Glutamatergic neuron (in vitro differentiated cells): ENCODE measurements around the gene AKT1. TPM values are rescaled to one million over a fixed set of nuclear protein-coding genes. Genes with fewer than 3 reads are reported as not detected.

Experiments used
- DNase-seq: peaks from one replicate; pipeline ENCODE4 v3.0.0; 2022
- H3K27ac Mint-ChIP-seq: one replicate; pipeline ENCODE4 v1.8.0; 2020; ENCODE audit warnings: mild to moderate bottlenecking, mixed read lengths, inconsistent platforms; ENCODE audit not compliant: unreplicated experiment
- H3K27me3 Mint-ChIP-seq: one replicate; pipeline ENCODE4 v1.8.0; 2020; ENCODE audit warnings: mild to moderate bottlenecking, moderate library complexity, mixed read lengths, inconsistent platforms; ENCODE audit not compliant: unreplicated experiment
- H3K36me3 Mint-ChIP-seq: one replicate; pipeline ENCODE4 v1.8.0; 2020; ENCODE audit warnings: mild to moderate bottlenecking, mixed read lengths, inconsistent platforms; ENCODE audit not compliant: unreplicated experiment
- H3K4me1 Mint-ChIP-seq: one replicate; pipeline ENCODE4 v1.8.0; 2020; ENCODE audit warnings: mild to moderate bottlenecking, low read depth, mixed read lengths, inconsistent platforms; ENCODE audit not compliant: unreplicated experiment
- H3K4me3 Mint-ChIP-seq: one replicate; pipeline ENCODE4 v1.8.0; 2020; ENCODE audit warnings: mild to moderate bottlenecking, mixed read lengths, inconsistent platforms; ENCODE audit not compliant: unreplicated experiment
- H3K9me3 Mint-ChIP-seq: one replicate; pipeline ENCODE4 v1.8.0; 2020; ENCODE audit warnings: mild to moderate bottlenecking, moderate library complexity, mixed read lengths, inconsistent platforms; ENCODE audit not compliant: unreplicated experiment
- total RNA-seq: library from RNA; stranded (reverse); fragmentation: NEBNext Ultra II Directional; extraction: Animal tissue kit (Norgen Biotek cat#: 25700); gene quantifications from one replicate; pipeline ENCODE4 v1.2.1, GENCODE V29; 2021; ENCODE audit not compliant: unreplicated experiment
- TF ChIP-seq, protein P1 (sequence below): fragments of 200-600 bp; sonication (generic); IDR thresholded peaks from one replicate; pipeline ENCODE4 v1.5.0; 2021; ENCODE audit not compliant: partially characterized antibody, unreplicated experiment

AKT1 gene
- total RNA-seq, 1 donor from 2014 or later = 300 TPM

DNA sequence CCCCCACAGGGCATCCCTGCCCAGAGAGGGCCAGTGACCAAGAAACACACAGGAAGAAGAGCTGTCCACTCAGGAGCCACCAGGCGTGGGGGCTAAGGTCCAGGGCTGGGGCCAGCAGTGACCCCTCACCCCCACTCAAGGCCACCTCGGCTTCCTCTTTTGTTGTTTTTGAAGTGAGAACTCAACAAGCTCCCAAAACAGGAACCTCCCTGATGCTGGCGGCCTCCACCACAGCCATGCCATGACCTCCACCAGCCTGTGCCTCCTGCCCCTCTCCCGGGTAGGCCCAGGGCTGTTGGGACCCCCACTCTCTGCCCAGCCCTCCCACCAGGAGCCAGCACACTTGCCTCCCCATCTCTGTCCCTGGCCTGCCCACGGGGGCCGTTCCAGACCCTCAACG lies 7.8 kb downstream of the AKT1 start:
- no peaks in the 10 kb centered on the region for H3K36me3 Mint-ChIP-seq
- no peaks in the 10 kb centered on the region for H3K9me3 Mint-ChIP-seq
- DNase-seq = no peak
- no peak overlapping the region for H3K4me3 Mint-ChIP-seq
- peaks cover 20% of the 10 kb centered on the region for H3K4me1 Mint-ChIP-seq
- TF ChIP-seq, protein P1, sequence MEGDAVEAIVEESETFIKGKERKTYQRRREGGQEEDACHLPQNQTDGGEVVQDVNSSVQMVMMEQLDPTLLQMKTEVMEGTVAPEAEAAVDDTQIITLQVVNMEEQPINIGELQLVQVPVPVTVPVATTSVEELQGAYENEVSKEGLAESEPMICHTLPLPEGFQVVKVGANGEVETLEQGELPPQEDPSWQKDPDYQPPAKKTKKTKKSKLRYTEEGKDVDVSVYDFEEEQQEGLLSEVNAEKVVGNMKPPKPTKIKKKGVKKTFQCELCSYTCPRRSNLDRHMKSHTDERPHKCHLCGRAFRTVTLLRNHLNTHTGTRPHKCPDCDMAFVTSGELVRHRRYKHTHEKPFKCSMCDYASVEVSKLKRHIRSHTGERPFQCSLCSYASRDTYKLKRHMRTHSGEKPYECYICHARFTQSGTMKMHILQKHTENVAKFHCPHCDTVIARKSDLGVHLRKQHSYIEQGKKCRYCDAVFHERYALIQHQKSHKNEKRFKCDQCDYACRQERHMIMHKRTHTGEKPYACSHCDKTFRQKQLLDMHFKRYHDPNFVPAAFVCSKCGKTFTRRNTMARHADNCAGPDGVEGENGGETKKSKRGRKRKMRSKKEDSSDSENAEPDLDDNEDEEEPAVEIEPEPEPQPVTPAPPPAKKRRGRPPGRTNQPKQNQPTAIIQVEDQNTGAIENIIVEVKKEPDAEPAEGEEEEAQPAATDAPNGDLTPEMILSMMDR = no peak
- H3K27ac Mint-ChIP-seq = no peak overlapping the region
- H3K27me3 Mint-ChIP-seq = peaks cover 1% of the 10 kb centered on the region

DNA sequence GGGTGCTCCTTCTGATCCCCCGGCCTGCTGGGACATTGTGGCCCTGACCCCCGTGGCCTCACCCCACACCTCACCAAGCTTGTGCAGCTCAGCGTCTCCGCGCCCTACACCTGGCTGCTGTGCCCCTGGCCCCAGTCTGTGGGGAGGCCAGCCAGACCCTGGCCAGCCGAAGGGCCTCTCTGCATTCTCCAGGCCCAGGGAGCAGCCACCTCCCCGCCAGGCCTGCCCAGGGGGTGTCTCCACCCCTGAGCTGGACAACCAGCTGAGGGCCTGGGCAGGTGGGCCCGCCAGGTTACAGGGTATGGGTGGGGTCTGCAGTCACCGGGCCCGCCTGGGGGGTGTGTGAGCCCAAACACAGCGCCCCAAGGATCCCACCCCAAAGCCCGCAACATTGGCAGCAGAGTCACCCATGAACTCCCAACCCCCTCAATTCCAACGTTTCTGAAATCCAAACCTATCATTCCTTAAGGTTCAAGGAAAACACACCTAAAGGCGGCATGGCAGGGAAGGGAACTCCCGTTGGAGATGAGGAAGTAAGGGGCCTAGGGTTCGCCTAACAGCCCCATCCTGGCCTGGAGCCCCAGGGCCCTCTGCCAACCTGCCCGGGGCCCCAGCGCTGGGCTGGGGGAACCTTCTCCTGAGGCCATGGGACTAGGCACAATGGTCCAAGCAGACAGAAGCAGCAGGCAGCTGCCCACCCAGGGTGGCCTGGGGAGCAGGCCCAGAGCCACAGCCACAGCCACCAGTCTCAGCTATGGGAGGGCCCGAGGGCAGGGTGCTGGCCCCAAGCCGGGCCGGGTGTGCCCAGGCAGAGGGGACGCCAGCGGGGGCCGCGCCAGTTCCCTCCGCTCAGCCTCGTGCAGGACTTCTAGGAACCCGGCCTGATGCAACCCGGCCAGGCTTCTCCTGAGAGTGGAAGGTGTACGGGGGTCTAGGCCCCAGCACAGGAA lies 8.5 kb downstream of the AKT1 start:
- H3K4me1 Mint-ChIP-seq = peaks cover 19% of the 10 kb centered on the region

DNA sequence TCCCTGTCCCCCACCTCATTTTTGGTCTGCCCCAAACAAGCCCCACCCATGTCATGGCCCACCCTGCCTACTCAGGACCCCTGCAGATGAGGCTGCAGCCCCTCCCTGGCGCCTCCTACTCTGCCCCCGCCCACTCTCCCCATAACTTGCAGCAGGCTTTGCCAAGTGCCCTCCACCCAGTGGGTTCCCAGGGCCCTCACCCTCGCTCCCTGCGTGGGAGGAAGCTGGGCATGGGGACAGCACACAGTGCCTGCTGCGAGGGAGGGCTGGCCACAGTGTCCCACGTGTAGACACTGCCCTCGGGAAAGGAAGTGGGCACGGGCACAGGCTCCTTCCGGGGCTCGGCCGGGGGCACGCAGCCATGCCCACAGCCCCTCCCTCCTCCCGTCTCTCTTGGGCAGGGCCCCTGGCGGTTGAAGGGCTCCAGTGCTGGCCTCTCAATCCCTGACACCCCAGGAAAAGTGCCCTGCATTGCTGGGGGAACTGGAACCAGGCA lies 9.4 kb downstream of the AKT1 start:
- peaks cover 17% of the 10 kb centered on the region for H3K4me1 Mint-ChIP-seq
- no peaks in the 10 kb centered on the region for H3K9me3 Mint-ChIP-seq
- H3K27me3 Mint-ChIP-seq = no peaks in the 10 kb centered on the region
- no peaks in the 10 kb centered on the region for H3K36me3 Mint-ChIP-seq
- peak; percentile 12 for DNase-seq
- TF ChIP-seq, protein P1 = no peak
- H3K27ac Mint-ChIP-seq = no peak overlapping the region
- H3K4me3 Mint-ChIP-seq = no peak overlapping the region

More for the DNA sequence above, 8.5 kb downstream of the AKT1 start:
- Mint-ChIP-seq H3K9me3 (no peaks in the 10 kb centered on the region), H3K36me3 (no peaks in the 10 kb centered on the region), H3K27ac (no peak overlapping the region), H3K4me3 (no peak overlapping the region), H3K27me3 (no peaks in the 10 kb centered on the region)
- TF ChIP-seq, protein P1 = no peak
- DNase-seq = peak; percentile 8

DNA sequence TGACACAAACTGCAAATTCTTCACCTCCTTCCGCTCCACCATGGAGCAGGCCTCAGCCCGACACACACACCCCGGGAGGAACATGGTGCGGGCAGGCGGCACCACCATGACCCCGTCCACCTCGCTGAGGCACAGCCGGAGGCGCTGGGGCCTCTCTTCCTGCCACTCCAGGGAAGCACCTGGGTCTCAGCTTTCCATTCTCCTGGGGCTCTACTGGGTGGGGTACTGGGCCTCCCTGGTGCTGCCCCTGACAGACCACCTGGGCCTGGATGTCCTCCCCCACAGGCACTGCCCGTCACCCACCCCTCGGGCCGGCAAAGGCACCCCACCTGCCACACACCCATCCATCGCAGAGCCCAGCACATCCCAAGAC lies 9.9 kb downstream of the AKT1 start:
- Mint-ChIP-seq H3K36me3 (no peaks in the 10 kb centered on the region), H3K27me3 (no peaks in the 10 kb centered on the region), H3K4me3 (no peak overlapping the region), H3K4me1 (peaks cover 14% of the 10 kb centered on the region), H3K27ac (no peak overlapping the region), H3K9me3 (no peaks in the 10 kb centered on the region)
- peak; percentile 14 for DNase-seq
- TF ChIP-seq, protein P1 = no peak
